ENCODE data around the gene ILF3.

GRCh38 chr19:10706990-10707389 is 52.8 kb downstream of the ILF3 start:
- TF ChIP-seq YY1 (IDR thresholded peaks at IDR 0.05; ENCODE audit: insufficient read depth, insufficient read length) (no peak), ZNF274 (IDR thresholded peaks at IDR 0.05; ENCODE audit: low read depth, low read length) (no peak)

All from NT2/D1 (cell line).